Endothelial cell of umbilical vein (primary cell): ENCODE results near the gene GPR42. TPM values are rescaled to one million over a fixed set of nuclear protein-coding genes. Genes with fewer than 3 reads are reported as not detected.

Experiments
- BruUV-seq: library from RNA; stranded (reverse); fragments of 400-500 nt; replicated peaks from 2 replicates; lab custom pipeline; 2021; lab: Mats Ljungman, UMichigan
- CTCF ChIA-PET: fragments of 300-600, 350-600 bp; sonication (Branson Sonifier 250); formaldehyde crosslinking; loops from one replicate; lab custom pipeline; 2021; ENCODE audit warnings: antibody characterized with exemption, inconsistent platforms; lab: Charles Lee
- POLR2A ChIA-PET: fragments of 300-600, 350-600 bp; sonication (Branson Sonifier 250); formaldehyde crosslinking; loops from one replicate; lab custom pipeline; 2021; ENCODE audit warnings: antibody characterized with exemption, inconsistent platforms; lab: Charles Lee
- DNase-seq: peaks from one replicate; pipeline ENCODE4 v3.0.0-alpha.2; 2011; ENCODE audit warnings: low read depth, low spot score
- FAIRE-seq: peaks from 2 replicates; lab custom pipeline; 2011; peaks lifted over from hg19 to GRCh38; lab: Jason Lieb, UNC
- H2AFZ ChIP-seq: 2 replicates; pipeline ENCODE4 v1.6.0; 2012; ENCODE audit warnings: low read depth, low read length, control low read depth, inconsistent platforms
- H3K27ac ChIP-seq: 2 replicates; pipeline ENCODE4 v1.5.1; 2011; ENCODE audit warnings: low read depth, mild to moderate bottlenecking, control low read depth, low read length, moderate library complexity; ENCODE audit not compliant: insufficient read depth
- H3K27me3 ChIP-seq, 2 experiments: 2 replicates each; pipeline versions ENCODE4 v1.6.0 to v1.6.1; 2011; ENCODE audit warnings: low read length in 2 of 2, mixed read lengths in 1 of 2; ENCODE audit not compliant: control insufficient read depth in 2 of 2, insufficient read depth in 2 of 2
- H3K36me3 ChIP-seq, 2 experiments: 2 replicates in 1 of 2; 3 replicates in 1 of 2; pipeline ENCODE4 v1.5.1; 2011; ENCODE audit warnings: low read length in 2 of 2, mild to moderate bottlenecking in 1 of 2, moderate library complexity in 1 of 2; ENCODE audit not compliant: control insufficient read depth in 2 of 2, insufficient read depth in 2 of 2; ENCODE audit errors: extremely low read depth in 1 of 2
- H3K4me1 ChIP-seq: 3 replicates; pipeline ENCODE4 v1.5.1; 2011; ENCODE audit warnings: mild to moderate bottlenecking, low read length; ENCODE audit not compliant: control insufficient read depth, insufficient read depth; ENCODE audit errors: extremely low read depth
- H3K4me2 ChIP-seq: 2 replicates; pipeline ENCODE4 v1.6.1; 2011; ENCODE audit warnings: low read length, control low read depth, mixed read lengths; ENCODE audit not compliant: insufficient read depth
- H3K4me3 ChIP-seq, 3 experiments: fragments of 200-600 bp in 1 of 3; sonication (generic), shearing (Covaris generic) in 1 of 3; replicated peaks in 1 of 3; 2 replicates each; pipeline ENCODE4 v1.5.1; 2011 to 2016; ENCODE audit warnings: control low read depth in 3 of 3, low read length in 3 of 3, mild to moderate bottlenecking in 2 of 3, inconsistent platforms in 1 of 3, low read depth in 1 of 3, moderate library complexity in 1 of 3; ENCODE audit not compliant: insufficient read depth in 1 of 3
- H3K79me2 ChIP-seq: 2 replicates; pipeline ENCODE4 v1.6.0; 2012; ENCODE audit warnings: low read length, inconsistent platforms; ENCODE audit not compliant: control insufficient read depth, insufficient read depth
- H3K9ac ChIP-seq: replicated peaks from 2 replicates; pipeline ENCODE3; 2011; ENCODE audit warnings: low read length, control low read depth; ENCODE audit not compliant: insufficient read depth; ENCODE audit errors: extremely low read depth
- H3K9me1 ChIP-seq: replicated peaks from 3 replicates; pipeline ENCODE4 v1.6.0; 2011; ENCODE audit warnings: mild to moderate bottlenecking, low read length; ENCODE audit not compliant: control insufficient read depth, insufficient read depth; ENCODE audit errors: extremely low read depth
- H3K9me3 ChIP-seq: replicated peaks from 2 replicates; pipeline ENCODE4 v1.5.1; 2012; ENCODE audit warnings: low read length, inconsistent platforms; ENCODE audit not compliant: control insufficient read depth, insufficient read depth
- H4K20me1 ChIP-seq: replicated peaks from 2 replicates; pipeline ENCODE3; 2011; ENCODE audit warnings: mild to moderate bottlenecking, low read length; ENCODE audit not compliant: control insufficient read depth, insufficient read depth; ENCODE audit errors: extremely low read depth
- EZH2 ChIP-seq: IDR thresholded peaks from 2 replicates; pipeline ENCODE4 v1.6.1; 2012; ENCODE audit warnings: borderline replicate concordance, low read depth, mild to moderate bottlenecking, moderate library complexity, low read length, inconsistent platforms; ENCODE audit not compliant: severe bottlenecking
- FOS ChIP-seq: IDR thresholded peaks from 2 replicates; pipeline ENCODE4 v1.6.1; 2011; ENCODE audit warnings: mild to moderate bottlenecking, low read length, moderate library complexity, borderline replicate concordance; ENCODE audit not compliant: insufficient read depth
- GATA2 ChIP-seq: IDR thresholded peaks from 2 replicates; pipeline ENCODE4 v1.7.0; 2011; ENCODE audit warnings: low read depth, mild to moderate bottlenecking, moderate library complexity, mixed read lengths, low read length; ENCODE audit not compliant: insufficient read length, insufficient read depth
- JUN ChIP-seq: IDR thresholded peaks from 2 replicates; pipeline ENCODE4 v1.6.1; 2011; ENCODE audit warnings: borderline replicate concordance, low read depth; ENCODE audit not compliant: insufficient read length, insufficient read depth
- MYC ChIP-seq: IDR thresholded peaks from one replicate; pipeline ENCODE4 v1.6.1; 2011; ENCODE audit warnings: mild to moderate bottlenecking, low read depth, low read length
- POLR2A ChIP-seq: IDR thresholded peaks from 2 replicates; pipeline ENCODE4 v1.6.1; 2012; ENCODE audit warnings: low read depth, mild to moderate bottlenecking, control low read depth, low read length
- POLR2AphosphoS5 ChIP-seq: IDR thresholded peaks from 2 replicates; pipeline ENCODE4 v1.6.1; 2012; ENCODE audit warnings: low read depth, mild to moderate bottlenecking, control low read depth, low read length, moderate library complexity; ENCODE audit not compliant: insufficient read depth
- dilution Hi-C: fragments of 300-500 bp; cut with MboI; formaldehyde crosslinking; loops from one replicate; pipeline ENCODE4 v1.15.0; 2019; ENCODE audit warnings: low sequenced_read_pairs; ENCODE audit not compliant: extremely low pct_ligation_motif_present
- intact Hi-C: fragments of 100-400 bp; cut with micrococcal nuclease; formaldehyde crosslinking; loops from one replicate; pipeline ENCODE4 v1.10.0; 2022
- polyA plus RNA-seq, 4 experiments: library from polyadenylated mRNA; depleted of rRNA in 3 of 4; stranded (reverse) in 3 of 4; unstranded in 1 of 4; fragments of >200 nt; gene quantifications; 2 replicates each; pipeline versions ENCODE4 v1.2.1 to v1.2.3, GENCODE V29; 2011 to 2012; ENCODE audit warnings: missing spikeins in 1 of 4
- total RNA-seq: library from RNA; stranded (reverse); gene quantifications from 2 replicates; pipeline ENCODE4 v1.2.3, GENCODE V29; 2021
- TF ChIP-seq, protein P1 (sequence below), 2 donors: IDR thresholded peaks; 1 replicate in 1 of 2; 2 replicates in 1 of 2; pipeline ENCODE4 v1.5.1; 2011; ENCODE audit warnings: low read length in 2 of 2, mild to moderate bottlenecking in 2 of 2, moderate library complexity in 2 of 2, control low read depth in 1 of 2, inconsistent platforms in 1 of 2, low read depth in 1 of 2; ENCODE audit not compliant: insufficient read depth in 1 of 2; ENCODE audit errors: extremely low read depth in 1 of 2
- TF ChIP-seq, protein P2 (sequence below): IDR thresholded peaks from 2 replicates; pipeline ENCODE4 v1.6.1; 2011; ENCODE audit not compliant: insufficient read depth, insufficient read length

GPR42 gene
- total and polyA plus RNA-seq, 2 donors (not counting 3 experiments of a cell fraction or from before 2014, with no cell fraction given) = not detected

DNA sequence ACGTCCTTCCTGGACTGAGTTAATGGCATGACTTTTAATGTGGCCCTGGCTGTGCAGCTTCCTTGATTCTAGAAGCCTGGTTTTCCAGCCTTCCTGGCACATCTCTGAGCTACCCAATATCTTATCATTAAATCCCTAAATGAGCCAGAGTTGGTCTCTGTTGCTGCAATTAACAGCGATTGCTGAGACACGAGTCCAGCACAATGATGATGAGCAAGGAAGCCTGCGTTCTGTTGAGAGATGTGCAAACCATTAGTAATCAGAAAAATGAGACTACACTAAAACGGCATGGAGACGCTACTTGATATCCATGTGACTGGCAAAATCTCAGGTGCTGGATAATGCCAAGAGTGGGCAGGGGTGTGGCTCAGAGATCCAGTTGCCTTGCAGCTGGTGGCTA, 26.2 kb downstream of the GPR42 start:
- Histone ChIP-seq H3K27ac (no peak overlapping the region), H2AFZ (no peak overlapping the region), H3K4me1 (no peaks in the 10 kb centered on the region), H3K79me2 (no peaks in the 10 kb centered on the region), H3K9ac (no peak overlapping the region), H3K9me1 (no peaks in the 10 kb centered on the region), H4K20me1 (no peaks in the 10 kb centered on the region), H3K4me3 (no peak overlapping the region), H3K36me3 (no peaks in the 10 kb centered on the region), H3K27me3 (peaks cover 0 to 2% of the 10 kb centered on the region in 2 experiments), H3K9me3 (no peaks in the 10 kb centered on the region), H3K4me2 (no peak overlapping the region)
- TF ChIP-seq, protein P1, sequence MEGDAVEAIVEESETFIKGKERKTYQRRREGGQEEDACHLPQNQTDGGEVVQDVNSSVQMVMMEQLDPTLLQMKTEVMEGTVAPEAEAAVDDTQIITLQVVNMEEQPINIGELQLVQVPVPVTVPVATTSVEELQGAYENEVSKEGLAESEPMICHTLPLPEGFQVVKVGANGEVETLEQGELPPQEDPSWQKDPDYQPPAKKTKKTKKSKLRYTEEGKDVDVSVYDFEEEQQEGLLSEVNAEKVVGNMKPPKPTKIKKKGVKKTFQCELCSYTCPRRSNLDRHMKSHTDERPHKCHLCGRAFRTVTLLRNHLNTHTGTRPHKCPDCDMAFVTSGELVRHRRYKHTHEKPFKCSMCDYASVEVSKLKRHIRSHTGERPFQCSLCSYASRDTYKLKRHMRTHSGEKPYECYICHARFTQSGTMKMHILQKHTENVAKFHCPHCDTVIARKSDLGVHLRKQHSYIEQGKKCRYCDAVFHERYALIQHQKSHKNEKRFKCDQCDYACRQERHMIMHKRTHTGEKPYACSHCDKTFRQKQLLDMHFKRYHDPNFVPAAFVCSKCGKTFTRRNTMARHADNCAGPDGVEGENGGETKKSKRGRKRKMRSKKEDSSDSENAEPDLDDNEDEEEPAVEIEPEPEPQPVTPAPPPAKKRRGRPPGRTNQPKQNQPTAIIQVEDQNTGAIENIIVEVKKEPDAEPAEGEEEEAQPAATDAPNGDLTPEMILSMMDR (IDR thresholded peaks at IDR 0.05; ENCODE audit: extremely low read depth in 1 of 2, insufficient read depth in 1 of 2, low read depth in 1 of 2, low read length in 2 of 2) = no peak
- TF ChIP-seq POLR2A = no peak
- TF ChIP-seq POLR2AphosphoS5 = no peak
- TF ChIP-seq, protein P2, sequence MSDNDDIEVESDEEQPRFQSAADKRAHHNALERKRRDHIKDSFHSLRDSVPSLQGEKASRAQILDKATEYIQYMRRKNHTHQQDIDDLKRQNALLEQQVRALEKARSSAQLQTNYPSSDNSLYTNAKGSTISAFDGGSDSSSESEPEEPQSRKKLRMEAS = no peak
- TF ChIP-seq MYC = no peak
- TF ChIP-seq EZH2 = no peak
- TF ChIP-seq JUN = no peak
- TF ChIP-seq FOS = no peak
- TF ChIP-seq GATA2 = no peak
- BruUV-seq = no TSS peak
- intact Hi-C loops = no loop called here
- FAIRE-seq (no peak), DNase-seq (no peak)
- ChIA-PET CTCF (no interaction called here), POLR2A (no interaction called here)
- dilution Hi-C loops = no loop called here
